Hepatocyte (in vitro differentiated cells): Measurements from ENCODE around the gene FIGNL1. TPM values are rescaled to one million over a fixed set of nuclear protein-coding genes. Genes with fewer than 3 reads are reported as not detected.

Experiments used
- DNase-seq: peaks from one replicate; pipeline ENCODE4 v3.0.0-alpha.2; 2016; ENCODE audit warnings: low spot score
- H2AFZ ChIP-seq: fragments of 200-600 bp; sonication (generic); 2 replicates; pipeline ENCODE4 v1.6.0; 2016; ENCODE audit warnings: antibody characterized with exemption, mild to moderate bottlenecking
- H3K27ac ChIP-seq: fragments of 200-600 bp; sonication (generic); 2 replicates; pipeline ENCODE4 v1.5.1; 2016; ENCODE audit warnings: mild to moderate bottlenecking
- H3K27me3 ChIP-seq: fragments of 200-600 bp; sonication (generic); 2 replicates; pipeline ENCODE4 v1.6.1; 2016
- H3K36me3 ChIP-seq: fragments of 200-600 bp; sonication (generic); replicated peaks from 2 replicates; pipeline ENCODE4 v1.5.1; 2016; ENCODE audit warnings: low read depth; ENCODE audit not compliant: insufficient read depth
- H3K4me1 ChIP-seq: fragments of 200-600 bp; sonication (generic); 2 replicates; pipeline ENCODE4 v1.5.1; 2016; ENCODE audit warnings: mild to moderate bottlenecking, moderate library complexity; ENCODE audit not compliant: insufficient read depth
- H3K4me2 ChIP-seq: fragments of 200-600 bp; sonication (generic); 2 replicates; pipeline ENCODE4 v1.6.0; 2016
- H3K4me3 ChIP-seq: fragments of 200-600 bp; sonication (generic); 2 replicates; pipeline ENCODE4 v1.5.1; 2016; ENCODE audit warnings: mild to moderate bottlenecking
- H3K79me2 ChIP-seq: fragments of 200-600 bp; sonication (generic); 2 replicates; pipeline ENCODE4 v1.6.0; 2017; ENCODE audit warnings: mild to moderate bottlenecking
- H3K9me2 ChIP-seq: fragments of 200-600 bp; sonication (generic); replicated peaks from 2 replicates; pipeline ENCODE4 v1.6.0; 2017; ENCODE audit warnings: mild to moderate bottlenecking; ENCODE audit not compliant: insufficient read depth
- H3K9me3 ChIP-seq: fragments of 200-600 bp; sonication (generic); 2 replicates; pipeline ENCODE4 v1.5.1; 2016; ENCODE audit warnings: low read depth, mild to moderate bottlenecking
- H4K20me1 ChIP-seq: fragments of 200-600 bp; sonication (generic); 2 replicates; pipeline ENCODE4 v1.6.0; 2016; ENCODE audit warnings: mild to moderate bottlenecking; ENCODE audit not compliant: insufficient read depth, poor library complexity, severe bottlenecking
- EZH2 ChIP-seq: fragments of 200-600 bp; sonication (generic); IDR thresholded peaks from 2 replicates; pipeline ENCODE4 v1.6.1; 2016; ENCODE audit warnings: antibody characterized with exemption, mild to moderate bottlenecking, borderline replicate concordance
- EZH2phosphoT487 ChIP-seq: fragments of 200-600 bp; sonication (generic); IDR thresholded peaks from one replicate; pipeline ENCODE4 v1.6.1; 2018; ENCODE audit warnings: antibody characterized with exemption, mild to moderate bottlenecking, low read depth, moderate library complexity; ENCODE audit not compliant: unreplicated experiment, severe bottlenecking
- WGBS: methylation state at CpG from one replicate; pipeline ENCODE4 v1.1.6; 2016; ENCODE audit warnings: low lambda C conversion rate; ENCODE audit errors: missing lambda C conversion rate; 5-methylcytosine and 5-hydroxymethylcytosine counted together
- polyA plus RNA-seq: library from polyadenylated mRNA; unstranded; fragments of >200 nt; fragmentation: Nextera tagmentation; extraction: Ambion mirVana; gene quantifications from 2 replicates; pipeline ENCODE4 v1.2.1, GENCODE V29; 2016
- total RNA-seq: library from RNA; depleted of rRNA; stranded (reverse); fragments of >200 nt; gene quantifications from 2 replicates; pipeline ENCODE4 v1.2.3, GENCODE V29; 2014
- TF ChIP-seq, protein P1 (sequence below): fragments of 200-600 bp; sonication (generic); IDR thresholded peaks from 2 replicates; pipeline ENCODE4 v1.5.1; 2016; ENCODE audit warnings: antibody characterized with exemption, mild to moderate bottlenecking; ENCODE audit not compliant: poor library complexity

The FIGNL1 gene
- total and polyA plus RNA-seq, 2 experiments from 2014 or later, result 4.3 to 13.6 TPM

DNA sequence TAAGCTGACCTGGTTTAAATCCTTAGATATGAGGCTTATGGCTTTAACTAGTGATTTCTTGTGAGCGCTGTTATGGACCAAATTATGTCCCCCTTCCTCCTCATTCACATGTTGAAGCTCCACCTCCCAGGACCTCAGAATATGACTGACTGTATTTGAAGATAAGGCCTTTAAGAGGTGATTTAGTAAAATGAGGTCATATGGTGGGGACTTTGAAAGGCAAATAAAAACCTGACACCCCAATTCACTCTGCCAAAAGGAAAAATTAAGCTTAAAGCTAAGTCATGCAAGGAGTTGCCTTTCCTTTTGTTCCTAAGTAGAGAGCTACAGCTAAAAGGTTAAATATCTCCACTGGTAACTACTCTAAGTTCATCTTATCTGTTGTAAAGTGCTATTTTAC lies 36.4 kb upstream of the FIGNL1 start:
- Histone ChIP-seq H3K27me3 (no peaks in the 10 kb centered on the region), H3K9me3 (no peaks in the 10 kb centered on the region), H3K4me3 (no peak overlapping the region), H3K9me2 (no peaks in the 10 kb centered on the region), H3K4me1 (no peaks in the 10 kb centered on the region), H3K36me3 (no peaks in the 10 kb centered on the region), H4K20me1 (no peaks in the 10 kb centered on the region), H3K27ac (no peak overlapping the region), H3K79me2 (no peaks in the 10 kb centered on the region), H2AFZ (no peak overlapping the region), H3K4me2 (no peak overlapping the region)
- WGBS, result 75% methylated on average over 1 of the region's 1 CpG
- TF ChIP-seq EZH2phosphoT487, result no peak
- TF ChIP-seq, protein P1, sequence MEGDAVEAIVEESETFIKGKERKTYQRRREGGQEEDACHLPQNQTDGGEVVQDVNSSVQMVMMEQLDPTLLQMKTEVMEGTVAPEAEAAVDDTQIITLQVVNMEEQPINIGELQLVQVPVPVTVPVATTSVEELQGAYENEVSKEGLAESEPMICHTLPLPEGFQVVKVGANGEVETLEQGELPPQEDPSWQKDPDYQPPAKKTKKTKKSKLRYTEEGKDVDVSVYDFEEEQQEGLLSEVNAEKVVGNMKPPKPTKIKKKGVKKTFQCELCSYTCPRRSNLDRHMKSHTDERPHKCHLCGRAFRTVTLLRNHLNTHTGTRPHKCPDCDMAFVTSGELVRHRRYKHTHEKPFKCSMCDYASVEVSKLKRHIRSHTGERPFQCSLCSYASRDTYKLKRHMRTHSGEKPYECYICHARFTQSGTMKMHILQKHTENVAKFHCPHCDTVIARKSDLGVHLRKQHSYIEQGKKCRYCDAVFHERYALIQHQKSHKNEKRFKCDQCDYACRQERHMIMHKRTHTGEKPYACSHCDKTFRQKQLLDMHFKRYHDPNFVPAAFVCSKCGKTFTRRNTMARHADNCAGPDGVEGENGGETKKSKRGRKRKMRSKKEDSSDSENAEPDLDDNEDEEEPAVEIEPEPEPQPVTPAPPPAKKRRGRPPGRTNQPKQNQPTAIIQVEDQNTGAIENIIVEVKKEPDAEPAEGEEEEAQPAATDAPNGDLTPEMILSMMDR, result no peak
- no peak for TF ChIP-seq EZH2
- no peak for DNase-seq

DNA sequence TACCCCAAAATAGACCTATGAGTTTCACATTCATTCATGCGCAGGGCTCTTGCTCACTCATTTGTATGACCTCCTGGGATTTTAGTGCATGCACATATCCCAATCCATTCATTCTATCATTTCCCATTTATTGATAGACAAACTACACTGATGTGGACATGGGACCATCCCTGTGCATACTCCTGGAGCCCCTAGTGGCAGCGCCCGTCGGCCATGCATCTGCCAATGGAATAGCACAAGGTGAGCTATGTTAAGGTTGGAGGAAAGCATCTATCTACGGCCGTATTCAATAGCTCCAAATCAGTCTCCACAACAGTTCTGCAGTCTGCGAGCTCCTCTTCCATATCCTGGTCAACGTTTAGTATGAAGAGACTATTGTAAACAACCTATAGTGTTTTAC lies 31.7 kb upstream of the FIGNL1 start:
- no peaks in the 10 kb centered on the region for H3K9me2 ChIP-seq
- no peaks in the 10 kb centered on the region for H3K27me3 ChIP-seq
- no peaks in the 10 kb centered on the region for H4K20me1 ChIP-seq
- no peak overlapping the region for H3K4me2 ChIP-seq
- 85% methylated on average over 8 of the region's 8 CpGs for WGBS
- H3K9me3 ChIP-seq, result no peaks in the 10 kb centered on the region
- H3K36me3 ChIP-seq, result no peaks in the 10 kb centered on the region
- no peak for DNase-seq
- TF ChIP-seq EZH2 (no peak), EZH2phosphoT487 (no peak)
- TF ChIP-seq, protein P1, result no peak
- H3K4me1 ChIP-seq, result no peaks in the 10 kb centered on the region
- H3K4me3 ChIP-seq, result no peak overlapping the region
- H3K79me2 ChIP-seq, result no peaks in the 10 kb centered on the region
- H2AFZ ChIP-seq, result no peak overlapping the region
- no peak overlapping the region for H3K27ac ChIP-seq

DNA sequence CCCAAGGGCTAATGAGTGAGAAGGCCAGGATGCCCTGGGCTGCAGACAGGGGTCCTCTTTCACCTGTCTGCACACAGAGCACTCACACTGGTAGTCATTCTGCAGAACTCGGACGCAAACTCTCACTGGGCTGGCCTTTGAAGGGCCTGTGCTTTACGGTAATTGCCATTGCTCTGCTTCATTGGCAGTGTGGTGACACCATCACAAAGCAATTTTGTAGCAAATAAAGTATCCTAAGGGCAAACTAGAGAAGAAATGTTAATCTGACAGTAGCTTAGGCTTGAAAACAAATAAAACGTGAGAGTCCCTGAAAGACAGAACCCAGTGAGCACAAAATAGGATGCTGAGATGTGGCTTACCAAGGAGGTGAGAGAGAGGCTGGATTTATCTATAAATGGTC lies 30.6 kb upstream of the FIGNL1 start:
- H3K4me3 ChIP-seq, result no peak overlapping the region
- no peak overlapping the region for H2AFZ ChIP-seq
- WGBS, result 39% methylated on average over 4 of the region's 4 CpGs
- H3K27ac ChIP-seq, result no peak overlapping the region
- no peaks in the 10 kb centered on the region for H3K36me3 ChIP-seq
- TF ChIP-seq EZH2phosphoT487 (no peak), EZH2 (no peak)
- TF ChIP-seq, protein P1, result no peak
- H3K79me2 ChIP-seq, result no peaks in the 10 kb centered on the region
- H3K4me1 ChIP-seq, result peaks cover 5% of the 10 kb centered on the region
- no peaks in the 10 kb centered on the region for H3K9me2 ChIP-seq
- H3K4me2 ChIP-seq, result no peak overlapping the region
- H3K9me3 ChIP-seq, result no peaks in the 10 kb centered on the region
- H3K27me3 ChIP-seq, result no peaks in the 10 kb centered on the region
- no peaks in the 10 kb centered on the region for H4K20me1 ChIP-seq
- DNase-seq, result no peak
